KOPT-K1 (cell line): Measurements from ENCODE around the gene FGFR2.

Source experiments
- H3K27ac ChIP-seq: fragments of 200-600 bp; sonication (generic); 2 replicates; pipeline ENCODE4 v1.5.1; 2016; ENCODE audit warnings: antibody characterized with exemption, mild to moderate bottlenecking, low read depth, low read length; ENCODE audit not compliant: poor library complexity, severe bottlenecking
- H3K36me3 ChIP-seq: fragments of 200-600 bp; sonication (generic); 2 replicates; pipeline ENCODE4 v1.5.1; 2017; ENCODE audit warnings: antibody characterized with exemption, mild to moderate bottlenecking, low read length, moderate library complexity; ENCODE audit not compliant: insufficient read depth
- H3K9me3 ChIP-seq: fragments of 200-600 bp; sonication (generic); 2 replicates; pipeline ENCODE4 v1.5.1; 2017; ENCODE audit warnings: antibody characterized with exemption, low read length, mild to moderate bottlenecking; ENCODE audit not compliant: insufficient read depth, poor library complexity, severe bottlenecking

Gene FGFR2

DNA sequence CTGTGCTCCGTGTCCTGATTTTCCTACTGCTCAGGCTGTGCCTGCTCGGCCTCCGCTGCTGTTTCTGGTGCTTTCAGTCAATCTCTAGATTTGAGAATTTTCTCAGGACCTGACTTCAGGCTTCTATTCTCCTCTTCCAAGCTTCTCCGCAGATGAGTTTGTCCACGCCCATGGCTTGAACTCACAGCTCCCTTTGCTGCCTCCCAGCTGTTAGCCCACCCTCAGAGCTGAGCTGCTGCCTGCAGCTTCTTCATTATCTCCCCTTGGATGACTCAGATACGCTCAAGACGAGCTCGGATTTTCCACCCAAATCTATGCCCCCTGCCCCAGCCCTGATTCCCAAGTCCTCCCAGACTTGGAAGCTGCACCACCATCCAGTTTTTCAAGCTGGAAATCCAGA lies 104.7 kb downstream of the FGFR2 start:
- Histone ChIP-seq H3K9me3 (no peaks in the 10 kb centered on the region), H3K27ac (no peak overlapping the region), H3K36me3 (no peaks in the 10 kb centered on the region)

DNA sequence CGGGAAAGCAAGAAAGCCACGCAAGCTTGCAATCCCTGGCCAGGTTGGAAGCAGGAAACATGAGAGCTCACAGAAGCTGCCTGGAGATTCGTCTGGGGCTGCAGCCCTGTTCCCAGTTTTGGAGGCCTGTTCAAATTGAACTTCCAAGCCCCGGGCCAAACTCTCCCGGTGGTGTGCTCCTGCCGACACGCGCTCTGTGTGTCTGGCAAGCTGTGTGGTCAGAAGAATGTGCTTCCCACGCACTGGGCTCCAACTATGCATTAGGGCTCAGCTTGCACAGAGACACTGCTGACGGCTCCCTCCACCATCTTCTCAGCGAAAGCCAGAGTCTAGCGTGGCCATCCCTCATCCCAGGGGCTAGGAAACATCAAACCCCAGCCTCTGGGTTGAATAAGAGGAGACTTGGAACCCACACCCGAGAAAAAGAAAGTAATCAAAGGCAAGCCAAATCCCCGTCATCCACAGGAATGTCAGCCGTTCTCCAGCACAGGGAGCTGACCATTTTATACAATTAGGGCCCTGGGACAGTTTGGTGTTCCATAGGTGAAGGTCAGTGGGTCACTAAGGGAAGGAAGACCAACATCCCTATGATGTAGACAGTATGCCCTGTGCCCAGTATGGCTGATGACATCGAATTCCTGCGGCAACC lies 107.2 kb downstream of the FGFR2 start:
- Histone ChIP-seq H3K27ac (no peak overlapping the region), H3K36me3 (no peaks in the 10 kb centered on the region), H3K9me3 (no peaks in the 10 kb centered on the region)

DNA sequence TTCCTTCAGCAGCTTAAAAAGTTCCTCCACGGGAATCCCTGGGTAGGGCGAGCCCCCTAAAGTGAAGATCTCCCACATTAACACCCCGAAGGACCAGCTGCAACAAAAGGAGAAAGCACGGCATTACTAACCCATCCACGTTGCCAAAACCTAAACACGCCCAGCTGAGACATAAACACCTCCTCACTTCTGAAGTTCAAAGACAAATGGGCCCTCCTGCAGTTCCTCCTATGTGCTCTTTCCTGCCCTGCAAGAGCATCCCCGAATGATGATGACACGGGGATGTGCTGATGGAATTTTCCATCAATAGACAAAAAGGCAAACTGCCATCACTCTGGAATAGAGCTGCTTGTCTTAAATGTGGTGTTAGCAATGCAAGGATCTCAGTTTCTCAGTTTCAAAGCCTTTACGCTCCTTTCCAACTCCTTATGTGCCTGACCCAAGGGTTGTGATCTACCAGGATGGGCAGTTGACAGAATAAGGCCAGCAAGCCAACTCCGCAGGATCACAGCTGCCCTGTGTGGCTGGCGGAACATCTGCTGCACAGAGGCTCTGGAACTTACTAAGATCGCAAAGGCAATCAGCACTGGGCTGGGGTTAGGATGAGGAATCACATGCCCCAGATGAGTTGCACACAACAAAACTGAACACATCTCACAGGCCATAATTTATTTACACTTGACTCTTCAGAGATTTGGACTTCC lies 112.7 kb downstream of the FGFR2 start:
- Histone ChIP-seq H3K27ac (no peak overlapping the region), H3K9me3 (no peaks in the 10 kb centered on the region), H3K36me3 (no peaks in the 10 kb centered on the region)

DNA sequence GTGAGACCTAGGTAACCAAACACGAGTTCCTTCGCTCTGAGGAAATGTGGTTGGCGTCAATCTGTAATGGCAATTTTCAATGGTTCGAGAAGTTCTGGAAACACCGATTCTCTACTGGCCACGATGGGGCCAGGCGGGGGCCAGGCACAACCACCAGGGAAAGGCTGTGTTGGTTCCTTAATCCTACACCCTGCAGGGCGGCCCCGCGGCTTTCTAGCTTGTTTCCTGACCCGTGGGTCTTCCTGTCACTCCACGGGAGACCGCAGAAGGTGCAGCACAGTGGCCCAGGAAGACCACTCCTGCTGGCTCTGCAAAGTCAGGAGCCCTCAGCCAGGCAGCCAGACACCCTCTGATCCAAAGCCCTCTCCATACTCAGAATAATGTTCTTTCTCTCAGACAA lies 113.4 kb downstream of the FGFR2 start:
- H3K9me3 ChIP-seq = no peaks in the 10 kb centered on the region
- no peak overlapping the region for H3K27ac ChIP-seq
- no peaks in the 10 kb centered on the region for H3K36me3 ChIP-seq

DNA sequence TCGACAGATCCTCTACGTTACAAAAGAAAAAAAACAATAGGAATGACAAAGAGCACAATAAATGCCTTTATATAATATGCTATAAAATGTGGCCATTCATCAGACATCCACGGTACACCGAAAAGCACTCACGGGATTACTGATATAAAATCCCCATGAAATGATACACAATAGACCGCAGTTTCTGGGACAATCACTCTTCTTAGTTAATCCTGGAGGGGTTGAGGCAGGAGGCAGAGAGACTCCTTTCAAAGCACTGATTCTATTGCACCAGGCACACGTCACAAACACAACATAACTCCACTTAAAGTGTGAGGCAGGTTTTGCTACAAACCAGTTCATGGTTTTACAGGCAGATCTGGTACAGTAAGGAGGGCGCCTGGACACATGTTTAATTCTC lies 113.8 kb downstream of the FGFR2 start:
- H3K36me3 ChIP-seq = no peaks in the 10 kb centered on the region
- no peak overlapping the region for H3K27ac ChIP-seq
- H3K9me3 ChIP-seq = no peaks in the 10 kb centered on the region

DNA sequence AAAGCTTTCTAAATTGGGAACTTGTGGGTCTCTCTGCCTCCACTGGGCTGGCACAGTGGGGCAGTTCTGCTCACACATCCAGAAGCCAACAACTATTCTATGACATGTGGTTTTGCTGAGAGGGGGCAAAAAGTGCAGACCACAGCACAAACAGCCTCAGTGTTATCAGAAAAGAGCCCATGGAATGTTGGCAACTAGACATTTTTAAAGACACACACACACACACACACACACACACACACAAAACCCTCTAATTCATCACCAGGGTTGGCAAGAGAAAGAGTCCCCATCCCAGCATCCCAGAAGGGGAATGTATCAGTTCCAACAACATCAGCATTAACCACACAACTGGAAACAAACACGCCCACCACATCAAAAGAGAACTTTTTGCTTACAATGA lies 117.1 kb downstream of the FGFR2 start:
- Histone ChIP-seq H3K27ac (no peak overlapping the region), H3K36me3 (no peaks in the 10 kb centered on the region), H3K9me3 (no peaks in the 10 kb centered on the region)

DNA sequence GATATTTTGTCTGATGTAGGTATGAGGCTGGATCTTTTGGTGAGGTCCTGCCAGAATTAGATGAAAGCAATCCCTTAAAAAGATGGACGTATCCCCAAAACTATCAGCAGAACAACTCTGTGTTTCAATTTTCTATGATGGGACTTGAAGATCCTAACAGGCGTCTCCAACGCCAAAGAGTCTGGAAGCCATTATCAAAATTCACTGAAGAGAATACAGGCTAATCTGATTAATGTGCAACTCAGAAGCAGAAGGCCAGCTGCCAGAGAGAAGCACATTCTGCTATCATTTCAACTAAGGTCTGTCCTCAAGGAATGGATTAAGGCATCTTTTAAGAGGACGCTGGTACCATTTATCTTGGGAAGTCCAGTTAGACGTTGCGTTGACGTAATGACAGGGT lies 119.7 kb downstream of the FGFR2 start:
- H3K36me3 ChIP-seq = no peaks in the 10 kb centered on the region
- H3K27ac ChIP-seq = no peak overlapping the region
- no peaks in the 10 kb centered on the region for H3K9me3 ChIP-seq

DNA sequence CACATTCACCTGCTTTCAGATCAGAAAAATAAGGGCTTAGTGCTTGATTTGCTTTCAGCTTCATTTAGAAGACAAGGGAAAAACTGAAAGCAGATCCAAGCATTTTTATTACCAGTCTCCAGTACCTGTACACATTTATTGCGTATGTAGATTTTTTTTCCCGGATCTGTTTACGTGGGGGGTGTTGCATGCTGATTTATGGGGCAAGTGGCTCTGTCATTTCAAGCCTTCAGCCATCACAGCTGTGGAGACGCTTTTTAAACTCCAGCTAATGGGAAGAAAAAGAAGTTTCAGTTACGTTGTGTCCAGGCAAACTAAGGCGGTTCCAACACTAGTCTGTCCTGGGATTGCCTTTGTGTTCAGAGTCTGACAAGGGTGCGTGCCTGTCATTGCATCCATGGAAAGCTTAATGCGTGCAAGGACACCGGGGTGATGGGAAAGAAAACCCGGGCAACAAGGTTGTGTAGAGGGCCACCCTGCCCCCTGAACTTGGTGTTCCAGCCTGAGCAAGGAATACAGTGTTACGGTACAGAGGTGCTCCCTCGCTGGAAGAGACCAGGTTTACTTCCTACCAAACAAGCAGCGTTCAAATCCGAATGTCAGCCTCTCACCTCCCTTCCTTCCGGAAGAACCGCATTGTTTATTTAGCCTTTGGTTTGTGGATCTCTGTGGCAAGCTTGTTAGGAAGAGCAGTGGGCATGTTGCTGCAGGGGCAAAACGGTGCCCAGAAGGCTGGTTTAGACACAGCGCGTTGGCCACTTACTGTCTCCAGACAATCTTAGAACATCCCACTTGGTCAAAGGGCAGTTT lies 128.2 kb downstream of the FGFR2 start:
- Histone ChIP-seq H3K9me3 (no peaks in the 10 kb centered on the region), H3K36me3 (no peaks in the 10 kb centered on the region), H3K27ac (no peak overlapping the region)

DNA sequence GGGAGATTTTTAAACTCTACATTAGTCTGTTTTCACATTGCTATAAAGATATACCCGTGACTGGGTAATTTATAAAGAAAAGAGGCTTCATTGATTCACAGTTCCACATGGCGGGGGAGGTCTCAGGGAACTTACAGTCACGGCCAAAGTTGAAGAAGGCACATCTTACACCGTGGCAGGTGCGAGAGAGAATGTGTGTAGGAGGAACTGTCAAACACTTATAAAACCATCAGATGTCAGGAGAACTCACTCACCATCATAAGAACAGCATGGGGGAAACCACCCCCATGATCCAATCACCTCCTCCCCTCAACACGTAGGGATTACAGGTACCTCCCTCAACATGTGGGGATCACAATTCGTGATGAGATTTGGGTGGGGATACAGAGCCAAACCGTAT lies 129.5 kb downstream of the FGFR2 start:
- H3K36me3 ChIP-seq = no peaks in the 10 kb centered on the region
- no peaks in the 10 kb centered on the region for H3K9me3 ChIP-seq

DNA sequence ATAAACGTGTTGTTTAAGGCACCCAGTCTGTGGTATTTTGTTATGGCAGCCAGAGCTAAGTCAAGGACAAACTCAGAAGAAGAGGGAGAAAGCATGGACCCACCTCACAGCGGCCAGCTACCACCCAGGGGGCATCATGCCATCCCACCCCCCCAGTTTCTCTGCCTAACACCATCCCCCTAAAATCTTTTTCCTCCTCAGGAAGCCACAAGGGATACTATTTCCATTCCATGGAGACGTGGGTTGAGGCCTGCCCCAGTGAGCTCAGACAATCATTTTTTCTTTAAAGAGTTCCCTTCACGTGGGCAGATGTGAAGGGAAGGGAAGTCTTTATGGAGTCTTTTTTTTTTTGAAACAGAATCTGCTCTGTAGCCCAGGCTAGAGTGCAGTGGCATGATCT lies 131.8 kb downstream of the FGFR2 start:
- no peak overlapping the region for H3K27ac ChIP-seq

More for the DNA sequence above, 129.5 kb downstream of the FGFR2 start:
- no peak overlapping the region for H3K27ac ChIP-seq

DNA sequence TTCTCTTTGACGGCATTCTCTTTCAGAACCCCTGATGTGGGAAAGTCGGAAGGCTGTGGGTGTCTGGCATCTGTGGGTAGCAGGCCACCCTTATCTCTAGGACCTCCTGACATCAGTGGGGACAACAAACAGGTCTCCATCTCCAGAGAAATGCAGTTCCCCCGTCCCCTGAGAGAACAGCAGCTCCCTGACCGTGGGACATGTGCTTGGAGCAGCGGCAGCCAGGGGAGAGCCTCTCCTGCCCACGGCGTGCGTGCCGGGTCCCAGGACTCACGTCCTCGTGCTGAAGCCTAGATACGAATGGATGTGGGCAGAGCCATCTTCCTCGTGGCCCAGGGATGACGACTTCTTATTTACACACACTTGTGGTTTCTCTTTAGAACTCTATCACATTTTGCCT lies 133.0 kb downstream of the FGFR2 start:
- Histone ChIP-seq H3K36me3 (no peaks in the 10 kb centered on the region), H3K27ac (no peak overlapping the region), H3K9me3 (no peaks in the 10 kb centered on the region)

More for the DNA sequence above, 131.8 kb downstream of the FGFR2 start:
- H3K9me3 ChIP-seq = no peaks in the 10 kb centered on the region
- H3K36me3 ChIP-seq = no peaks in the 10 kb centered on the region

DNA sequence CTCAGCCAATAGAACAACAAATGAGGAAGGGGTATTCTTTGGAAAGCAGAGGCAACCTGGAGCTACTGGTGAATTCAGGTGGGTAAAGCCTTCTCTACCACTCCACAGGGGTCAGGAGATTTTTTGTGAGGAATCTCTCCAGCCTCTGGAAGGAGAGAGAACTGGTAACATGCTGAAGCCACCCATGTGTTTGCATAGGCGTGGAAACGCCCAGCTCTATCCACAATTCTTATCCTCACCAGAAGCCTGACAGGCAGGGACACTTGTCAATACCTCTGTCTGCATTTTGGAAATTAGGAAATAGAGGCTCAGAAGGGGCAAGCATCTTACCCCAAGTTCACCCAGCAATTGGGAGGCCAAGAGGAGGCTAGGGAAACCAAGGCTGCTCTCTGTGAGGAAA lies 133.7 kb downstream of the FGFR2 start:
- Histone ChIP-seq H3K36me3 (no peaks in the 10 kb centered on the region), H3K27ac (no peak overlapping the region), H3K9me3 (no peaks in the 10 kb centered on the region)

DNA sequence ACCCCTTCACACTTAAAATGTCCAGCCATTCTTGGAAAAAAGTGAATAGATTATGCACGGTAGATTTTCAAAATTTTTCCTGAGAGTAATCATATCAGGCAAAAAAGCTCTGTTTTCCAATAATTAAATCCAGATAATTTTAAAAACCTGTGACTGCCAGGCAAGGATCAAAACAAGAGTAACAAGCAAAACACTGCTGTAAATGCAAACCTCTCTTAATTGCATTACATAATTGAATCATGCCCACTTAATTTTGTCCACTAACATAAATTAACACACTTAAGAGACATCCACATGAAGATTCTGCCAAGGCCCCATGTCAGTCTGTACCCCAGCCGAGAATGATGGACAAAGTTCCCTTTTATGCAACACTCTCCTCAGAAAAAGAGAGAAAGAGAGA lies 135.3 kb downstream of the FGFR2 start:
- Histone ChIP-seq H3K27ac (no peak overlapping the region), H3K9me3 (no peaks in the 10 kb centered on the region), H3K36me3 (no peaks in the 10 kb centered on the region)

DNA sequence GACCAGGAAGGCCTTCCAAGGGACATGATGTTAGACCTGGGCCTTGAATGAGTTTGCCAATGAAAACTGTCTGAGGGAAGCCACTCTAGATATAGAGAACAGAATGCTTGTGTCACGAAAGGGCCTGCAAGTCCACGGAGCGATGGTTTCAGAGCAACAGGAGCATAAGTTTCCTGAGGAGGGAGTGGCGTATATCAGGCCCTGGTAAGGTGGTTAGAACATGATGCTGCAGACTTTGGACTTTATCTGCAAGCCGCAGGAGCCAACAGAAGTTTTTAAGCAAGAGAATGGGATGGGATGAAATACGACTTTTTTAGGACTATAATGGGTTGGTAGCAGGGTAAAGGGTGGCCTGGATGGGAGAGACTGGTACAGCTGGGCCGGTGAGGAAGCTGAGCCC lies 136.0 kb downstream of the FGFR2 start:
- no peaks in the 10 kb centered on the region for H3K36me3 ChIP-seq
- H3K9me3 ChIP-seq = no peaks in the 10 kb centered on the region
- no peak overlapping the region for H3K27ac ChIP-seq

DNA sequence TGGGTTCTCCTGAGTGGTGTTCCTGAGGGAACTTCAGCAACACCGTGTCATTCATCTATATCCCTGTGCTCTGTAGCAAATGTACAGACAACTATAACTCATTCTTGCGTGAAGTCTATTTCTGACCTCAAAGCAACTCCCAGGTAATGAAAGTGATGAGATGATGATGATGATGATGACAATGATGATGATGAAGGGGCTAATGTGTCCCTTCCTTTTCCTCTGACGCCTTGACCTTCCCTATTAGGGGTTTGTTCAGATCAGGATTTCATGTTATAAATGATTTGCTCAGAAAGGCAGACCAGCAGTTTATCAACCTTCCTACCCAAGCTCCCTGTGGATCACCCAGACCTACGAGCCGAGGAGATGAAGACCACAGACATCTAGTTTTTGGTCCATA lies 136.9 kb downstream of the FGFR2 start:
- Histone ChIP-seq H3K27ac (no peak overlapping the region), H3K9me3 (no peaks in the 10 kb centered on the region), H3K36me3 (no peaks in the 10 kb centered on the region)
